HepG2 (cell line): ENCODE measurements around the gene MCF2L. TPM values are rescaled to one million over a fixed set of nuclear protein-coding genes. Genes with fewer than 3 reads are reported as not detected.
A peak's percentile ranks its signal among the peaks of the same experiment; 100 is the strongest.

Experiments
- ATAC-seq: fragments of 200-7000 bp; cut with Tn5 transposase; 3 replicates; pipeline ENCODE4 v1.9.1; 2020; ENCODE audit warnings: mild to moderate bottlenecking, moderate library complexity
- BruUV-seq: library from RNA; stranded (reverse); fragments of 400-500 nt; replicated peaks from 2 replicates; lab custom pipeline; 2021; lab: Mats Ljungman, UMichigan
- CTCF ChIA-PET: fragments of 300-600 bp; formaldehyde crosslinking; extraction: SDS; loops from one replicate; lab custom pipeline; 2021; ENCODE audit warnings: low total read pairs, inconsistent platforms, low intra/inter-chr PET ratio; lab: Yijun Ruan, JAX
- POLR2A ChIA-PET: fragments of 350-600 bp; sonication (Branson Sonifier 250); formaldehyde crosslinking; loops from one replicate; lab custom pipeline; 2020; ENCODE audit warnings: antibody characterized with exemption, inconsistent platforms; lab: Yijun Ruan, JAX
- DNase-seq: peaks from one replicate; pipeline ENCODE4 v3.0.0-alpha.2; 2015; ENCODE audit warnings: low spot score
- FAIRE-seq: peaks from 3 replicates; lab custom pipeline; 2011; peaks lifted over from hg19 to GRCh38; lab: Jason Lieb, UNC
- H2AFZ ChIP-seq: one replicate; pipeline ENCODE4 v1.6.1; 2011; ENCODE audit warnings: low read length, inconsistent platforms
- H3K27ac ChIP-seq: fragments of 300-600 bp; 3 replicates; pipeline ENCODE4 v1.8.0; 2011; ENCODE audit warnings: mixed run types, mild to moderate bottlenecking, mixed read lengths, low read length, inconsistent platforms; ENCODE audit not compliant: insufficient read depth; ENCODE audit errors: extremely low read length
- H3K27me3 ChIP-seq, 2 experiments: fragments of 200-600 bp in 1 of 2; 2 replicates in 1 of 2; 3 replicates in 1 of 2; pipeline versions ENCODE4 v1.6.0 to v1.8.0; 2011; ENCODE audit warnings: low read length in 2 of 2, mild to moderate bottlenecking in 2 of 2, moderate library complexity in 2 of 2, inconsistent platforms in 1 of 2; ENCODE audit not compliant: insufficient read depth in 2 of 2, control insufficient read depth in 1 of 2
- H3K36me3 ChIP-seq, 2 experiments: fragments of 200-600 bp in 1 of 2; replicated peaks in 1 of 2; 2 replicates in 1 of 2; 3 replicates in 1 of 2; pipeline versions ENCODE4 v1.5.1 to v1.8.0; 2011; ENCODE audit warnings: low read length in 2 of 2, inconsistent platforms in 1 of 2; ENCODE audit not compliant: insufficient read depth in 2 of 2, control insufficient read depth in 1 of 2
- H3K4me1 ChIP-seq: 2 replicates; pipeline ENCODE4 v1.5.1; 2012; ENCODE audit warnings: low read length, inconsistent platforms; ENCODE audit not compliant: insufficient read depth
- H3K4me2 ChIP-seq: 2 replicates; pipeline ENCODE4 v1.6.0; 2011; ENCODE audit warnings: low read depth, low read length, inconsistent platforms
- H3K4me3 ChIP-seq, 3 experiments: fragments of 200-600 bp in 1 of 3; sonication (generic), shearing (Covaris generic) in 1 of 3; replicated peaks in 1 of 3; 2 replicates each; pipeline ENCODE4 v1.5.1; 2011 to 2016; ENCODE audit warnings: low read length in 3 of 3, inconsistent platforms in 2 of 3, low read depth in 2 of 3, mild to moderate bottlenecking in 2 of 3, control low read depth in 1 of 3, mixed read lengths in 1 of 3; ENCODE audit not compliant: insufficient read depth in 1 of 3
- H3K79me2 ChIP-seq: one replicate; pipeline ENCODE4 v1.6.1; 2011; ENCODE audit warnings: low read length, inconsistent platforms; ENCODE audit not compliant: insufficient read depth
- H3K9ac ChIP-seq: 2 replicates; pipeline ENCODE4 v1.6.0; 2011; ENCODE audit warnings: mild to moderate bottlenecking, low read depth, low read length, inconsistent platforms; ENCODE audit not compliant: insufficient read depth
- H3K9me3 ChIP-seq: 2 replicates; pipeline ENCODE4 v1.5.1; 2012; ENCODE audit warnings: mild to moderate bottlenecking, low read length
- H4K20me1 ChIP-seq: 2 replicates; pipeline ENCODE4 v1.6.0; 2011; ENCODE audit warnings: inconsistent platforms, mild to moderate bottlenecking, low read length, moderate library complexity; ENCODE audit not compliant: insufficient read depth
- AGO2 ChIP-seq: fragments of 200-400 bp; formaldehyde crosslinking; optimal IDR thresholded peaks from 2 replicates; pipeline ENCODE3; 2017; ENCODE audit warnings: mild to moderate bottlenecking, low read depth, low read length, moderate library complexity
- CERS6 ChIP-seq: sonication (generic); formaldehyde crosslinking; IDR thresholded peaks from 2 replicates; pipeline ENCODE4 v1.5.0; 2020; ENCODE audit warnings: missing genetic modification reagents
- ESRRA ChIP-seq: sonication (generic); formaldehyde crosslinking; IDR thresholded peaks from 2 replicates; pipeline ENCODE4 v1.5.1; 2020; ENCODE audit warnings: mild to moderate bottlenecking, low read depth, missing genetic modification reagents
- MED8 ChIP-seq: sonication (generic); formaldehyde crosslinking; IDR thresholded peaks from 2 replicates; pipeline ENCODE4 v1.8.1; 2023; ENCODE audit warnings: mild to moderate bottlenecking, missing genetic modification reagents; ENCODE audit not compliant: insufficient replicate concordance
- SALL1 ChIP-seq: sonication (generic); formaldehyde crosslinking; IDR thresholded peaks from 2 replicates; pipeline ENCODE4 v1.8.0; 2022; ENCODE audit warnings: mild to moderate bottlenecking, missing genetic modification reagents
- SCMH1 ChIP-seq: sonication (generic); formaldehyde crosslinking; IDR thresholded peaks from 2 replicates; pipeline ENCODE4 v1.9.0; 2021; ENCODE audit warnings: missing genetic modification reagents, mild to moderate bottlenecking, borderline replicate concordance
- TBX2 ChIP-seq: sonication (generic); formaldehyde crosslinking; IDR thresholded peaks from 2 replicates; pipeline ENCODE4 v1.5.0; 2020; ENCODE audit warnings: missing genetic modification reagents, mild to moderate bottlenecking, borderline replicate concordance
- ZBTB14 ChIP-seq: sonication (generic); formaldehyde crosslinking; IDR thresholded peaks from 2 replicates; pipeline ENCODE4 v1.4.0; 2020; ENCODE audit warnings: missing genetic modification reagents
- ZGPAT ChIP-seq: IDR thresholded peaks from 2 replicates; pipeline ENCODE4 v1.6.1; 2016; ENCODE audit warnings: mild to moderate bottlenecking
- ZNF274 ChIP-seq: sonication (generic); formaldehyde crosslinking; IDR thresholded peaks from 2 replicates; pipeline ENCODE4 v1.5.1; 2020; ENCODE audit warnings: mild to moderate bottlenecking, missing genetic modification reagents
- ZNF572 ChIP-seq: sonication (generic); formaldehyde crosslinking; IDR thresholded peaks from 2 replicates; pipeline ENCODE4 v1.5.1; 2020; ENCODE audit warnings: mild to moderate bottlenecking, missing genetic modification reagents
- ZNF768 ChIP-seq: sonication (generic); formaldehyde crosslinking; IDR thresholded peaks from 2 replicates; pipeline ENCODE4 v1.4.0; 2020; ENCODE audit warnings: missing genetic modification reagents
- ZNF839 ChIP-seq: sonication (generic); formaldehyde crosslinking; IDR thresholded peaks from 2 replicates; pipeline ENCODE4 v1.4.0; 2020; ENCODE audit warnings: missing genetic modification reagents, mild to moderate bottlenecking, borderline replicate concordance
- WGBS: methylation state at CpG from one replicate; pipeline ENCODE4 v1.1.6; 2017; ENCODE audit warnings: low lambda C conversion rate; 5-methylcytosine and 5-hydroxymethylcytosine counted together
- in situ Hi-C: cut with HindIII; loops from 2 replicates; pipeline ENCODE4 v1.10.0; 2017; ENCODE audit warnings: low pct_unique_long_range_greater_than_20kb; ENCODE audit not compliant: extremely low pct_ligation_motif_present
- intact Hi-C: fragments of 100-400 bp; cut with micrococcal nuclease; formaldehyde crosslinking; loops from one replicate; pipeline ENCODE4 v1.10.0; 2022; ENCODE audit not compliant: unreplicated experiment
- polyA plus RNA-seq, 8 experiments: library from polyadenylated mRNA; depleted of rRNA in 3 of 8; stranded (reverse) in 7 of 8; unstranded in 1 of 8; fragments of >200 nt; fragmentation: Illumina TruSeq in 4 of 8; extraction: Trizol in 4 of 8; gene quantifications; 2 replicates each; pipeline versions ENCODE4 v1.2.1 to v1.2.3, GENCODE V29; 2011 to 2016; ENCODE audit warnings: low read depth in 4 of 8, missing spikeins in 1 of 8, mixed read lengths in 1 of 8; ENCODE audit not compliant: insufficient read depth in 1 of 8
- total RNA-seq, 5 experiments: library from RNA; depleted of rRNA; stranded (reverse); fragments of >200 nt; fragmentation: Illumina TruSeq; extraction: Trizol; gene quantifications; 2 replicates each; pipeline ENCODE4 v1.2.3, GENCODE V29; 2016; ENCODE audit warnings: low read depth in 1 of 5

MCF2L gene
- total and polyA plus RNA-seq, 2 of the 13 experiments (the other 11 are each of a cell fraction or from before 2014, with no cell fraction given), result 19.4 to 28.4 TPM

- Histone ChIP-seq H3K4me3 (peak overlapping the region; percentile 69 to 85 (median 83); a peak in 5 of 6 replicates), H3K27me3 (no peaks in the 10 kb centered on the region), H2AFZ (no peak overlapping the region), H3K36me3 (no peaks in the 10 kb centered on the region; a peak in 1 of 5 replicates), H3K4me1 (peaks cover 43% of the 10 kb centered on the region), H4K20me1 (peaks cover 2% of the 10 kb centered on the region; the same call in 1 of the 2 replicates), H3K9me3 (no peaks in the 10 kb centered on the region), H3K9ac (peak overlapping the region; percentile 70), H3K79me2 (peaks cover 32% of the 10 kb centered on the region), H3K4me2 (peak overlapping the region; percentile 98), H3K27ac (peak overlapping the region; percentile 56)
- whole genome bisulfite sequencing, result 51% methylated on average over 26 of the region's 52 CpGs
- POLR2A ChIA-PET, result interaction anchor here (0.7 to 1.6 kb wide), 4 partner anchors 12 to 55 kb away, joined by 5 to 8 read pairs (median 6); no protein-coding TSS in a partner anchor
- no peak for DNase-seq
- CTCF ChIA-PET, result interaction anchor here (1.4 kb wide), 1 partner anchor 26 kb away, joined by 4 read pairs; no protein-coding TSS in a partner anchor
- in situ Hi-C loops, result no loop called here
- TSS peak; percentile 82 for BruUV-seq
- peak; percentile 69 for ATAC-seq
- intact Hi-C loops, result loop anchor here (2.0 kb wide), 2 partner anchors 18 to 60 kb away; no protein-coding TSS in a partner anchor
- FAIRE-seq, result no peak
- TF ChIP-seq ZGPAT, result no peak
- TF ChIP-seq SALL1 (CRISPR knock-in tag), result 0 out of 2 replicates have a peak, but pooled peaks have one; percentile 7
- peak; percentile 50; the same call in 1 of the 2 replicates for TF ChIP-seq ESRRA (CRISPR knock-in tag)
- peak; percentile 32; the same call in 1 of the 2 replicates for TF ChIP-seq ZNF768
- peak; percentile 51 for TF ChIP-seq AGO2
- TF ChIP-seq ZNF572 (CRISPR knock-in tag), result no peak
- no peak for TF ChIP-seq SCMH1 (CRISPR knock-in tag)
- TF ChIP-seq CERS6 (CRISPR knock-in tag), result no peak
- 0 out of 2 replicates have a peak, but pooled peaks have one; percentile 14 for TF ChIP-seq ZNF839 (CRISPR knock-in tag)
- no peak for TF ChIP-seq ZNF274 (CRISPR knock-in tag)
- peak; percentile 22 for TF ChIP-seq MED8
- peak; percentile 30; the same call in 1 of the 2 replicates for TF ChIP-seq ZBTB14 (CRISPR knock-in tag)
- no peak for TF ChIP-seq TBX2 (CRISPR knock-in tag)
These were observed 569 bp upstream of the MCF2L start for GRCh38 chr13:112968380-112968909.
